ENCODE data around the gene LZTFL1.

The LZTFL1 gene

DNA sequence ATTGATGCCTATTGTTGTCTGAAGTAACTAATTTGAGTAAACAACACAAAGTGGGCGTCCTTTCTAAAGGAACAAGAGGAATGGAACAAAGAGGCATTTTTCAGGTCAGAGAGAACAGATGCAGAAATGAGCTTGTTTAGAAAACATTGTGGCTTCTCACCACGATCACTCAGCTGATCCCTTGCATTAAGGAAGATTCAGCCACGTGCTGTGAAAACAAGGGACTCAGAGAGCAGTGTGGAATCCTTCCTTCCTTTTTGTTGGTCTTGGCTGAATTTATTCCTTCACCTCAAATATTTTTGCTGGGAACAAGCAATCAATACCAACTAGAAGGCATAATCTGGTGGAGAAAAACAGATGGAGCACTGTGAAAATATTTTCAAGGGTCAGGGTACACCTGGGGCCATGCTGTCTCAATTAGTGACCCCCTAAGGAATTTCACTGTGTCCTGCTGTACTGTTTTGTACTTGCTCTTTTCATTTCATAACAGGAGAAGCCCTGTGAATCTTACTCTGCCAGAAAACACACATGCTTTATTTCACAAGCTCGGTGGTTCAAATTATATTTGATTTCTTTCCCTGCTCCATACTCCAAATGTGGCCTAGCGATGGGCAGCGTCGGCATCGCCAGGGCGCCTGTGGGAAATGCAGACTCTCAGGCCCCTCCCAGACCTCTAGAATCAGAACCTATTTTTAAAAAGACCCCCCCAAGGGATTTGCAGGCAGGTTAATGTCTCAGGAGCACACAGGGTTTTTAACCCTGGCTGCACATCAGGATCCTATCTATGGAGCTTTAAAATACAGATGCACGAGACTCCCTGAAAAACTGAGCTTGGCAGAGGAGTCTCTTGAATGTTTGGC is 34.0 kb downstream of the LZTFL1 start:
- DNase-seq: no peak

- no peak for DNase-seq
Measured at GRCh38 chr3:45807133-45807532, 34.8 kb downstream of the LZTFL1 start.

DNA sequence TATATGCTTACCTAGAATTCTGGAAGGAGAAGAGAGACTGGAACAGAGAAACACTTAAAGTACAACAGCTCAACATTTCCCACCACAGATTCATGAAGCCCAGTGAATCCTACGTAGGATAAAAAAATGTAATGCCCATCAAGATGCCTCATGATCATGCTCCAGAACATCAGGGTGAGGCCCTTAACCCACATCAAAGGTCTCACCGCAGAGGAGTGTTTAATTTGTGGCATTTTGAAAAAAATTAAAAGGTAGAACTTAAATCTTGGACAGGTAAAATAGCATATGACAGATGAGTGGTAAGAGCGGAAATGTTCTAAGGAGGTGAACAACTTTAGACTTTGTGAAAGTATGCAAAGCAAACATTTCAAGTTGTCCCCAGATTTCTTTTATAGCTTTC is 35.8 kb downstream of the LZTFL1 start:
- no peak for DNase-seq

DNA sequence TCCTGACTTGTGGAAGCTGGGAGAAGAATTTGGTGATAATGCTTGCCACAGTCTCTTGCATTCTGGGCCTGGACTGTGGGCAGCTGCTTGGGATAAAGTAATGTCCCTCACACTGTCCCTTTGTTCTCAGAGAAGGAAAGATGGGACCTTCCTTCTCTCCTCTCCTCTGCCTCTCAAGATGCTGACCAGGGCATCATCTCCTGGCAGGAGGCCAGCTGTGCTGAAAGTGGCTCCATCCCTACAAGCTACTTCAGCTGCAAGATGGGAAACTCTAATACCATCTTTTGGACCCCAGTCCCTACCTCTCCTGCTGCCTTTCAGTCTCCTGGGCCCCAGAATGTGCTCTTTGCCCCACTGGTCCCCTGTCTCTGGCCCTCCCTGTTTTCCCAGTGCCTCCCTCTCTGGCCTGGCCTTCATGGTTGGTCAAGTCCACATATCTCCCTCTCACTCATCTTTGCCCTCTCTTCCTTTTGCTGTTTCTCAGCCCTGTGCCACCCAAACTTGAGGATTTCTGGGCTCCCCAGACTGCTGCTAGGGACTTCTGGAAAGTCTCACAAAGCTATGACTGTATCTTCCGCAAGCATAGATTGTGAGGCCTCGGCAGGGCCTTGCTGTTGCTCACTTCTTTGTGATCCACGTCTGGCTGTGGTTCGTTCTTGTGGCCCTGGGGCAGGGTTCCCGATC is 38.5 kb downstream of the LZTFL1 start:
- no peak for DNase-seq

DNA sequence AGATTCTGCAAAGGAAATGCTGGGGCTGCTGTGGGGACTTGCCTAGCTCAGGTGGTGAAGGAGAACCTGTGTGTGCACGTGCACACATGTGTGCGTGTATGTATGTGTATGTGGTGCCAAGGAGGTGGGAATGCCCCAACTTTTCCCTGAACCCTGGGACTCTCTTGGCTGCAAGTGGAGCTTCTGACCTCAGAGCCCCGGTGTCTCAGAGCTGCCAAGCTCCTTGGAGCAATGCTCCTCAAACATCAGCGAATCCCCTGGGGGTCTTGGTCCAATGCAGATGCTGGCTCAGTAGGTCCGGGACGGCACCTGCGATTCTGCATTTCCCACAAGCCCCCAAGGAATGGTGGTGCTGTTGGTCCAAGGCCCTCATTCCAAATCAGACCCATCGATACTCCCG is 39.8 kb downstream of the LZTFL1 start:
- no peak for DNase-seq

GRCh38 chr3:45800611-45801010 is 41.3 kb downstream of the LZTFL1 start:
- DNase-seq: no peak

DNA sequence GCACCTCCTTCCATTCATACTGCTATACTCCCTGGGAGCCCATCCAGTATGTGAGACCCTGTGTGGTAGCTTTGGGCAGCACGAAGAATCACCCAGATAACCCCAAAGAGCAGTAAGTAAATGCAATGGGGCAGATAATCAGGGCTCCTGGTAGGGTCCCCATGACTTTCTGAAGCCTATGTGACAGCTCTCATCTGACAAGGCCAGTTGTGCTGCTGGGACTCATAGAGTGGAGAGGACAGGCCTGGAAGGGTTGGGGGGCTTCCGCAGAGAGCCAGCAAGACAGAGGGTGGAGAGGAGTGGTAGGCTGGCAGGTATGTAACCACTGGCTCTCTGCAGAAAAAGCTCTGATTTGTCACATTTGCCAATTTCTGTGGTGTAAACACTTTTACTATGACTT is 42.3 kb downstream of the LZTFL1 start:
- no peak for DNase-seq

DNA sequence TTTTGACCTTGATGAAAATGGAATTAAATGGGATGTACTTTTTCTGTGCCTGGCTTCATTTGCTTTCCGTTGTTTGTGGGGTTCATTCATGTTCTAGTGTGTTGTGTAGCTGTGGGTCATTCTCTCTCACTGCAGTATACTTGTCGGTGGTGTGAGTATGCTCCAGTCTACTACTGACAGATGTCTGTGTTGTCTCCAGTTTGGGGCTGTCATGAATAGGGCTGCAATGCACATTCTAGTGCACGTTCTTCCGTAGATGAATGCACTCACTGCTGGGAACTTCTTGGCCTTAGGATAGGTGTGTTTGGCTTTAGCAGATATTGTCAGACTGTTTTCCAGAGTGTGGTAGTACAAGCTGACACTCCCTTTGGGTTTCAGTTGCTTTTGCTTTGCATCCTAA is 43.9 kb downstream of the LZTFL1 start:
- no peak for DNase-seq

DNA sequence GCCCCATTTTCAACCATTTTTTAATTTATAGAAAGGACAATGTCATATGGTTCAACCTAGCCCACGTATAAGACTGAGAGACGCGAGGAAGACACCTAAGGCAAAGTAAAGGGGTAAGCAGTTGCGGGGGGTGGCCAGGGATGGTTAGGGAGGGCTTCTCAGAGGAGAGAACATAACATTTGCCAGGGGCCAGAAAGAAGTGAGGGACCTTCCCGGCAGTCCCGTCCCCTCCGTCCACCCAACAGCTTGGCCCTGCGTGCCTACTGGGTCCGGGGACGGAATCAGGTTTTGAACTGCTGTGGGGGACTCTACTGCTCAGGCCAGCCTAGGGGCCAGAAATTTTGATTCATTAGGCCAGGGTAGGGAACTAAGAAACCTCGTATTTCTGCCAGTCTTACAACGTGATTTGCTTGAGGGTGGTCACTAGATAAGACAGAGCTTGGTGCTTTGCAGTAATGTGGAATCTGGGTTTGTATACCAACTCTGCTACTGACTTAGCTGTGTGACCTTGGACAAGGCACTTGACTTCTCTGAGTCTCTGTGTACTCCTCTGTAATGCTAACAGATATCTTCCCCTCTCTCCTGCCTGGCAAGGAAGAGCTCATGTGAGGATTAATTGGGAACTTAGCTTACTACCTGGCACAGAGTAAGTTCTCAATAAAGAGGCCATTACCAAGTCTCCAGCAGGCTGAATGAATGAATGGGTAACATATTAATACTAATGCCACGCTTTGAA is 44.8 kb downstream of the LZTFL1 start:
- DNase-seq: no peak

- DNase-seq: no peak
Measured at GRCh38 chr3:45795882-45796765, 45.8 kb downstream of the LZTFL1 start, which contains the start of gene SLC6A20. SLC6A20 (minus strand) TSS chr3:45796536; CDS start chr3:45796419, 117 bp downstream.

DNA sequence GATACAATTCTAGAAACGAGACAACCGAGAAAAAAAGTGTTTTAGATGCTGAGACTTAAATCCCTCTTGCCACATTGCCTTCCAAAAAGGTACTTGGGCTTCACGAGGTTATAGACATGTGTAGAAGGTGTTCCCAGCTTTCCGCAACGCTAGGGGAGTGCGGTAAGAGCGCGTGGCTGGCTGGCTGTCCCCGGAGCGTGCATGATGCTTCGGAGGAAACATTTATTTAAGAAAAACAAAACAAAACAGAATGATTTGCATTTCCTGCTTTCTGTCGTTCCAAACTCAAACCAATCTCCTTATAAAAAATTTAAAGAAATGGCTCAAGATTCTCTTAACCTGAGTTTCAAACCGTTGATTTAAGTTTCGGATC is 46.4 kb downstream of the LZTFL1 start:
- no peak for DNase-seq

DNA sequence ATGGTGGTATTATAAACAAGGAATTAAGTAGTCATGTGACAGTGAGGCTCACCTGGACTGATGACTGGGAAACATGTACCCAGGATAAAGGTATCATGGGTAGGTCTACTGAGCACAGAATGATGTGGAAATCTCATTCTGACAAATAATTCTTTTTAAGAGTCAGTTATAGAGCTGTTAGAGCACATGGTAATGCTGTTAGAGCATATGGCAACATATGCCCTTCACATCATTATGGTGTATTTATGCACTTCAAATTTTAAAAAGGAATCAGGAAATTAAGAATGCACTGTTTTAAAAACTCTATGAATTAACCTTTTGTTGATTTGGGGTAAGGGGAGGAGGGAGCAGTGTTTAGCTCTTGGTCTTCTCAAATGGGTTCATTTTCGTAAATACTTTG is 47.3 kb downstream of the LZTFL1 start:
- no peak for DNase-seq

- no peak for DNase-seq
Measured at GRCh38 chr3:45794177-45794560, 47.8 kb downstream of the LZTFL1 start.

GRCh38 chr3:45793482-45794176 is 48.3 kb downstream of the LZTFL1 start:
- no peak for DNase-seq

GRCh38 chr3:45792516-45793172 is 49.3 kb downstream of the LZTFL1 start:
- DNase-seq: no peak

GRCh38 chr3:45792036-45792435 is 49.9 kb downstream of the LZTFL1 start:
- DNase-seq: no peak

GRCh38 chr3:45790596-45790995 is 51.3 kb downstream of the LZTFL1 start:
- DNase-seq: no peak

DNA sequence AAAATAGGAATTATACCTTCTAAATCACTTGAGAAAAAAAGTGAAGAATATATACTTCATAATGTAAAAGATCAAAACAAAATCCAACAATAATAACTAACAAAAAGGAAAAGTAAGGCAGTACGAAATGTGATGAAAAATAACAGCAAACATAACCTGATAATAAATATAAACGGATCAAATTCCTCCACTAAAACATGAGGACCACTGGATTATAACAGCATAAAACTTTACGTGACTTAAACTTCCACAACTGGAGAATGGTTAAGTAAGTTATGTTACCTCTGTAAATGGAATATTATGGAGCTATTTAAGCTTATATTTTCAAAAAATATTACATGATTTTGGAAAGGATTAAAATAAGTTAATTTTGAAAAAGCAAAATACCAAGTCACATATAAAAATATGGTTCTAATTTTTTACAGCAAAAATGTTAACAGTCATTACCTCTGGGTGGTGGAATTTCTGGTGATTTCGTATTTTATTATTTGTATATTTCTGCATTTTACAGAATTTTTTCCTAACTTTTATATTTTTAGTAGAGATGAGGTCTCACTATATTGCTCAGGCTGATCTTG is 52.6 kb downstream of the LZTFL1 start:
- DNase-seq: no peak

DNA sequence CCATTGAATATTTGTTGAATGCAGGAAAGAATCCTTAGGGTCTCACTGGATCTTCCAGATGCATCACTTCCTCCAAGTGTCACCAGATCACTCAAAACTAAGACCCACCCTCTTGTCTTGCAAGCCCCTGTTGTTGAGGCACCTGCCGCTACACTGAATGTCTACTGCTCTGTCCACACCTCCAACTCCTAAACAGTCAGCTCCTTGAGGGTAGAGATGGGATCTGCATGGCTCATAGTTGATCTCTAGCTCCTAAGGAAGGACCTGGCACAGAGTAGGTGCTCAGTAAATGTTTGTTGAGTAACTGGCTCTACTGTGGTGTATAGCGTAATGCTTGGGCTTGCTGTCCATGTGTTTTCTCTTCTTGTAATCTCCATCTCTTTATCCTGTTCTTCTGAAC is 54.4 kb downstream of the LZTFL1 start:
- no peak for DNase-seq

DNA sequence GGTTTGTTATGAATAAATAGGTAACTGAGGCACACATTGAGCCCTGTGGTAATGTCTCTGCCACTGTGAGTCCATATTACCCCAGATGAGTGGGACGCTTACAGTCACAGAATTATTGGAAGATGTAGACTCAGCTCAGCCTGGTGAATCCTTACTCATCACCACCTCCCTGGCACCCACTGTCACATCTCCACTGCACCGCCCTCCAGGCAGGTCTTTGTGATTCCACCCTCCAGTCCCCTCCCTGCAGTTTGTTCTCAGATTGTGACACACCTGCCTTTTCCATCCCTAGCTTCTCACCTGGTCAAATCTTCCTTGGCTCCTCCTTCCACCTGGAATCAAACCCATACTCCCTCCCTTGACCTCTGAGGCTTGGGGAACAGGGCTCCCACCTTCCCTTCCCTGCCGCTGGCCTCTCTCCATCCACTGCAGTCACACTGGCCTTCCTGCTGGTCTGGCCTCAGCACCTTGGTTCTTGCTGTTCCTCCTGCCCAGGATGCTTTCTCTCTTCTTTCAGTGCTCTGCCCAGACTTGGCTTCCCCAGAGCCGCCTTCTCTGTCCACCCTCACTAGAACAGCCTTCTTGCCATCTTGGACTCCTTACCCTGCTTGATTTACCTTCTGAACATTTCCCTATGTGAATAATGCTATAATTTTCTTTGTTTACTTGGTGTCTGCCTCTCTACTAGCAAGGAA is 55.0 kb downstream of the LZTFL1 start:
- DNase-seq: no peak
